ENCODE measurements around the gene TEDC1. TPM values are rescaled to one million over a fixed set of nuclear protein-coding genes. Genes with fewer than 3 reads are reported as not detected.
A peak's percentile ranks its signal among the peaks of the same experiment; 100 is the strongest.

The TEDC1 gene
- total RNA-seq, 1 donor from 2014 or later = 9.9 TPM

GRCh38 chr14:105473677-105474482, 17.2 kb upstream of the TEDC1 start:
- DNase-seq (ENCODE audit: low read depth in 2 of 2) = peak; percentile 79 to 92

GRCh38 chr14:105474483-105475268, 16.4 kb upstream of the TEDC1 start, which contains the start of gene CRIP2:
CRIP2 (plus strand) TSS chr14:105474821; CDS start chr14:105474863, 42 bp downstream.
- peak in 1 of 2 donors; percentile 67 for DNase-seq (ENCODE audit: low read depth in 2 of 2)

GRCh38 chr14:105475269-105476096, 15.6 kb upstream of the TEDC1 start:
- DNase-seq (ENCODE audit: low read depth in 2 of 2) = peak; percentile 74 to 82

- DNase-seq (ENCODE audit: low read depth in 2 of 2) = peak; percentile 72 to 82
Observed at GRCh38 chr14:105476097-105476830, 14.8 kb upstream of the TEDC1 start.

- peak in 1 of 2 donors; percentile 50 for DNase-seq (ENCODE audit: low read depth in 2 of 2)
Observed at GRCh38 chr14:105476831-105477659, 14.0 kb upstream of the TEDC1 start.

- DNase-seq (ENCODE audit: low read depth in 2 of 2) = peak in 1 of 2 donors; percentile 52
Observed at GRCh38 chr14:105477660-105478397, 13.2 kb upstream of the TEDC1 start.

- DNase-seq (ENCODE audit: low read depth in 2 of 2) = no peak
Observed at GRCh38 chr14:105478398-105479251, 12.4 kb upstream of the TEDC1 start.

- DNase-seq (ENCODE audit: low read depth in 2 of 2) = no peak
Observed at GRCh38 chr14:105479431-105480158, 11.5 kb upstream of the TEDC1 start.

GRCh38 chr14:105480199-105480746, 10.8 kb upstream of the TEDC1 start:
- DNase-seq (ENCODE audit: low read depth in 2 of 2) = no peak

- peak; percentile 74 to 92 for DNase-seq (ENCODE audit: low read depth in 2 of 2)
Observed at GRCh38 chr14:105480807-105481801, 9.9 kb upstream of the TEDC1 start.

GRCh38 chr14:105481886-105482457, 9.1 kb upstream of the TEDC1 start:
- peak; percentile 98 to 99 for DNase-seq (ENCODE audit: low read depth in 2 of 2)

- DNase-seq (ENCODE audit: low read depth in 2 of 2) = no peak
Observed at GRCh38 chr14:105482486-105483110, 8.4 kb upstream of the TEDC1 start.

- DNase-seq (ENCODE audit: low read depth in 2 of 2) = no peak
Observed at GRCh38 chr14:105483300-105484068, 7.6 kb upstream of the TEDC1 start.

Measured in dermis microvascular lymphatic vessel endothelial cell (primary cell).